ENCODE measurements around the gene ASIC3.

ASIC3 gene

DNA sequence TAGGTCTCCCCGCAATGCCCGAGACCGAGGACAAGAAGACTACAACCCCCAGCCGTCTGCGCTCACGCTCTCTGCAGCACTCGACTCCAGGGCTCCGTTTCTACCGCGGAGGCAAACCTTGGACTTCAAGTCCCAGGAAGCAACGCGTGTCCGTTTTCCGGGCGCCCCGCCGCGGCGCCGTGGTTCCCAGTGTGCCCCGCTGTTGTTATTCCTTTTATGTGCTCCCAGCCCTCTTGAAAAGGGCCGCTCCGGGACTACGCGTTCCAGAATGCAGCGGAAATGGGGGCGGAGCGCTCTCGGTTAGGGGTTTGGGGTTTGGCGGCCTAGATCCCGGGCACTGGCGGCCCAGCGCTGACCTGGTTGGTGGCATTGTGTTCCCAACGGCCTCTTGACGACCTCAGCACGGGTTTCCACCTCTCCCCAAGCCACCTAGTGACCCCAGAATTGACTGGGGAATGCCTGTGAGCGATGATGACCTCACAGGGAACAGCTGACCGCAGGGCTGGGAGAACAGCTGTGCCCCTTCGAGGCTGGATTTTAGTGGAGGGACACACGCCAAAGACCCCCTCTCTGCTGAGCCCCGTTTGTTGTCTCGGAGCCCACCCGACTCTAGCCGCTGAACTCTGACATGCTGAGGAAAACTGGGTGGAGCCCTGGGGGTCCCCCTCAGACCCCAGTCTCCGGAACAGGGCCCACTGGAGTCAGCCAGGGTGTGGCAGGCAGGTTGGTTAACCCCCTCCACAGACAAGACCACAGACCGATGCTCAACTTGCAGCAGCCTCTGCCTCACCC lies 9.9 kb downstream of the ASIC3 start:
- peak; percentile 100 for DNase-seq

DNA sequence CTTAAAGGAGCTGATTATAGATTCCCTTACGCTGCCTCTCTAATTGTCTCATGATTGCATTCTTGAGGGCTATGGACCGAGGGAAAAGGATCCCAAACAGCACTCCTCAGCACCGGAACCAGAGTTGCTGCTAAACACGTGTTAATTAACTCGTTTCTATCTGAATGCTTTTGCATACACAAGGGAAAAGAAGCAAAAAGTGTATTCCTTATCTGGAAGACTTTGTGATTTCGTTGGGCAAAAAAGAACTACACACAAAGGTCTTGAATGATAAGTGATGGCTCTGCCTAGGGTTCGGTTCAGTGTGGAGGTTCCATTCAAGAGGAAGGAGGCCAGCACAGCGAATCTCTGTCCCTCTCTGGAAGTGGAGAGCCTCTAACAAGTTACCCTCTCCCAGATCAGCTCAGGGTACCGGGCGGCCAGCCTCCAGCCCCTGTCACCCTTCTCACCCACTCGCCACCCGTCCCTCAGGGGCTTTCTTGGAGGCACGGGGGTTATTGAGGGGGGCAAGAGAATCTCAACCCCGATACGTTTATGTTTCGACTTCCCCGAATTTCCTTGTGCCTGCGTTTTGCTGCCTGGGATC lies 10.5 kb downstream of the ASIC3 start:
- peak; percentile 23 for DNase-seq

DNA sequence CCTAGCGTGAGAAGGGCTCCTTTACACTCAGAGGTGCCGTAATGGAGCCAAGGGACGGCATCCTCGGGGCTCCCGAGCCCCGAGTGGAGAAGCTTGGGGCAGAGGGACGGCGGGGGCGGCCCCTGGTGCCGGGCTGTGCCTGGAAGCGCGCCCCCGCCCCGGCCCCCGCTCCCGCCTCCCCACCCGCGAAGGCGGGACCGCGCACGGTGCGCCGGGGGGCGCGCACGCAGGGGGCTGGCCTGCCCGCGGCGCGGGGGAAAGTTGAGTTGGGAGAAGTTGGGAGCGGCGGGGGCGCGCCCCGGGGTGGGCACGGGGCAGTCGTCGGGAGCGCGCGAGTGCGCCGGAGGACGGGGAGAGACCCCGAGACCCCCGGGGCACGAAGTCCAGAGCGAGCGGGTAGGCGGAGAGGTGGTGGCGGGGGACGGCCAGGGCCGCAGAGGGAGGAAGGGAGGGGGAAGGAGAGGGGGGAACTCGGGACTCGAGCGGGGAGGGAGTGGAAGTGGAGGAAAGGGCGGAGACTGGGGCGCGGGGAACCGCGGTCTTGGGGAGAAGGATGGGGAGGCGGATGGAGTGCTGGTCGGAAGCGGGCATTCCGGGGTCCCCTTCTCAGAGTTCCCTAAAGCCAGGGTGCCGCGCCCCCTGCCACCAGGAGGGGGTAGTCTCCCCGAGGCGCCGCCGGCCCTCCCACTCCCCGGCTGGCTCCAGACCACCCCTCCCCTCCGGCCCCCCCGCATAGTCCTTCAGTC lies 11.2 kb downstream of the ASIC3 start, which contains the start of gene SLC4A2:
SLC4A2 (plus strand) TSS at position 223 of the 746 bp plus-strand sequence. CDS start 2,399 bp downstream, outside the sequence.
- peak; percentile 75 for DNase-seq

DNA sequence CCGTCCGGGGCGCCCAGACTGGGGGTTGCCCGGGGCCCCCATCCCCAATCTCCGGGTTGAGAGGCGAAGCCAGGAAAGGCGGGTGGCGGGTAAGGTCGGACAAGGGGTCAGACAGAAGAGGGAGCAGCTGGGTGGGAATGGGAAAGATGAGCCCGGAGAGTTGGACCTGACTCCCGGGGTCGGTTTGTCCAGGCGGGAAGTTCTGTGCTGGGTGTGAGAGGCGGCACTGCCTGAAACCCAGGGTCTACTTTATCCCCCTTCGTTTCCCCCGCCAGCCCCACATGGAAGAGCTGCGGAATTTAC lies 11.7 kb downstream of the ASIC3 start:
- no peak for DNase-seq

DNA sequence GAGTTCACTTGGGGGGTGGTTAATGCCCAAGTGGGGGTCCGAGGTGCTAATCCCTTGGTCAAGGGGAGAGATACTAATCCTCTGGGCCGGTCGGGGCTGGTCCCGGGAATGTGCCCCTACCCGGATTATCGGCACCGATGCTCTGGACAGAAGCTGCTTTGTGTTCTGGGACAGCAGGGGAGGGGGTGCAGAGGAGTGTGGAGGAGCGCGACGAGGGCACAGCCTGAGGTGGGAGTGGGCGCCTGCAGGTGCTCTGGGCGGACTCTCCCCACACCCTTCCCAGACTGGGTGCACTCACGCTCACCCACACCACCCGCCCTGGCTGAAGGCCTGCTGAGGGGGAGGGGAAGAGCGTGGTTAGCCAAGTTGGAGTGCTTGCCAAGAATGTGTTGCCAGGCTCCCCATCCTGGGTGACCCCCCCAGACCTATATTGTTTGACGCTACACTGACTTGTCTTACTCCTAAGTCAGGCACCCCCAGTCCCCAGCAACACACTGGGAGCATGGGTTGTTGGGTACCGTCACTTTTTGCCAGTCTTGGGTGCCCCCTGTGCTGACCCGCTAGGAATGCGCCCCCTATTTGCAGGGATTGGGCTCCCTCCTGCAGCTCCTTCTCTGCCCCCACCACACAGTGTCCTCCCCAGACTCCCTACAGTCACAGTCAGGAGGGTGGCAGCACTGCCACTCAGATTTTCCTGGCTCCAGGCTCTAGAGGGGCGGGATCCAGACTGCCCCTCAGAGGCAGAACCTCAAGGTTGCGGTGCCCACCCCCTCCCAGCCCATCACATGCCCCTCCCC lies 12.3 kb downstream of the ASIC3 start:
- DNase-seq: peak; percentile 37

DNA sequence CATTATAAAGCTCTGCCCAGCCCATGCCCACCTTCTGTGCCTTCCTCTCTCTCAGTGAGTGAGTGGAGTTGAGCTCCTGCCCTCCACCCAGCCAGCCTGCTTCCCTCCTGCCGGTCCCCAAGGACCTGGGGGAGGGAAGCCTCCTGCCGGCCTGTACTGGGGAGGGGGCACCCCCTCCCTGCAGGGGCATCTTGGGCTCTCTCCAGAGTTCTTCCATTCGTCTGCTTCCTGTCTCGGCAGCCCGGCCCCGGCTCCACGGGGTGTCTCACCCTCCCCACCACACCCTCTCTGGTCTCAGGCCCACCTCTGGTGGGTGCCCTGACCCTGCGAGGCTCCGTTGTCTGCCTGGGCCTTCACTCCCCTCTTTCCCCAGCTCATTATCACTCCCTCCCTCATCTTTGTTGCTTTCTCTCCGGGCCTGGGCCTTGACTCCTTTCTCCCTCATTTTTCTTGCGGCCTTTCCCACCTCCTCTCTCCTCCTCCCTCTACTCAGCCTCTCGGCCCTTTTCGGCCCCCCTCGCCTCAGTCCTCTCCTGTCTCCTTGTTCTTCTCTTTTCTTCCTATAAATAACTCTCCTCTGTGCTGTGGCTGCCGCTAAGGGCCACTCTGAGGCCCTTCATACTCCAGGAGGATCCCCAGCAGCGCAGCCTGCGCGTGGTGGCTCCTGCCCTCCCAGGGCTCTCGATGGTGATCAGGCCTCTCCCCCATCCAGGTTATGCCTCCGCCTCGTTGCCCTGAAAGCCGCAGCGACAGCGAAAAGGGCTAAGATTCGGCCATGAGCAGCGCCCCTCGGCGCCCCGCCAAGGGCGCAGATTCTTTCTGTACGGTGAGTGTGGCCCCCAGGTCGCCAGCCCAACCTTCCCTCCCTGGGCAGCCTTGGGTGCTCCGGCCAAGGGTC lies 13.1 kb downstream of the ASIC3 start:
- no peak for DNase-seq

DNA sequence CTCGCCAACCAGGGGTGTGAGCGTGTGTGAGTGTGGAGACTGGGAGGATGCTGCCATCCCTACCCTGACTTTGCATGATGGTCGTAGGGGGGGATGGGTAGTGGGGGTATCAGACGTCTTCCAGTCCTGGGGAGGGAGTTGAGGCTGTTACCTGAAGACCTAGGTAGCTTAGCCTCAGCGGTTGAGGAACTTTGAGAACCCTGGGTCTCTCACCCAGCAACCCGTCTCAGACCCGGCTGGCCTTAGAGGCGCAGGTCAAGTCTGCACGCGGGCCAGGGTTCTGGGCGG lies 13.7 kb downstream of the ASIC3 start:
- no peak for DNase-seq

DNA sequence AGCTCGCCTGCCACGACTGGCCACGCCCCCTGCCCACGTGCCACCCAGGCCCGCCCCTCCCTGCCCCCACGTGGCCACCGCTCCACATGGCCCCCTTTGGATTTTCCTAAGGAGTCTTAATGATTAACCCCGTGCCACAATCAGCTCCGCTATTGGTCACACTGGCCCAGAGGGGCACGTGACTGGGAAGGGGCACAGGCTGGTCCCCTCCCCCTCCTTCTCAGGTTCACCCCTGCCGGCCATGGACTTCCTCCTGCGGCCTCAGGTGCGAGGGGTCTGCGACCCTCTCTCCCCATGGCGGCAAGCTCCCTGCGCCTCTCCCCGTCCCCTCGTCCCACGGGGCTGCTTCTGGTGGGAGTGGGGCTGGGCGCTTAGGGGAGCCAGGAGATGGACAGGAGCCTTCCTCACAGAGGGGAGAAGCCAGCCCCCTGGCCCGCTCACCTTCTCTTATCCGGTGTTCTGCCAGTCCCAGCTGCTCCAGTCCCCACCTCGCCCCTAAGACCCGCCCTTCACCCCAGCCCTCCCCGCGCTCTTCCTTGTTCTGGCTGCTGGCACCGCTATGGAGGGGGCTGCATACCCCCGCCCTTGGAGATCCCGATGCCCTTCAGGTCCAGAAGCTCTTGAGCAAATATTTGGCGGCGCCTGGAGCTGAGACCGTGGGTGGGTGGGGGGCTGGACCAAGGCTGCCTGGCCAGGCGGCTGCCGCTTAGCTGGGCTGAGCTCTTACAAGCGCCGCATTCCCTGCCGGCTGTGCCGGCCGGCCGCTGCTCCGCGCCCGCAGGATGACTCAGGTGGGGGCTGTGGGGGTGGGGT lies 14.3 kb downstream of the ASIC3 start:
- DNase-seq: peak; percentile 67

DNA sequence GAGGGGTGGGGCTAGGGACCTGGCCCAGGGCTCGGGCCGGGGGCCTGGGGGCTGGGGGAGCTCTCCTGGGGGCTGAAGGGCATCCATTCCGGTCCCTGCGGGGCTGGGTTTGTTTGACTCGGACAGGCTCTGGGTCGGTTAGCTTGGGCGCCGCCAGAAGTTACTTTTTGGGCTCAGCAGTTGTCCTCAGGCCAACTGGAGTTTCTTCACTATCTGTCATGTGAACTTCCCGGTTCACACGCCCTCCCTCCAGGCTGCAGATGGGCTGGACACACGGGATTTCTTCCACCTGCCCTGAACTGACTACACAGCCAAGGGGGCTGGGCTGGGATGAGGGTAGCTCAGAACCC lies 14.9 kb downstream of the ASIC3 start:
- peak; percentile 58 for DNase-seq

DNA sequence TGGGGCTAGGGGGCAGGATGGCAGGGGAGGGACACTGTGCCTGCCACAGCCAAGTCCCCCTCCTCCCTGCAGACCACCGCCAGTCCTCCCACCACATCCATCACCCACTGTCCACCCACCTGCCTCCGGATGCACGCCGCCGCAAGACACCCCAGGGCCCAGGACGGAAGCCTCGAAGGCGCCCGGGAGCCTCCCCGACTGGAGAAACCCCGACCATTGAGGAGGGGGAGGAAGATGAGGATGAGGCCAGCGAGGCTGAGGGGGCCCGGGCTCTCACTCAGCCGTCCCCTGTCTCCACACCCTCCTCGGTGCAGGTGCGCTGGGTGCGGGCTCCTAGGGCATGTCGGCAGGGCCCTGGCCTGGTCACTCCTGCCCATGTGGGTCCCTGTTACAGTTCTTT lies 16.1 kb downstream of the ASIC3 start:
- DNase-seq: no peak

DNA sequence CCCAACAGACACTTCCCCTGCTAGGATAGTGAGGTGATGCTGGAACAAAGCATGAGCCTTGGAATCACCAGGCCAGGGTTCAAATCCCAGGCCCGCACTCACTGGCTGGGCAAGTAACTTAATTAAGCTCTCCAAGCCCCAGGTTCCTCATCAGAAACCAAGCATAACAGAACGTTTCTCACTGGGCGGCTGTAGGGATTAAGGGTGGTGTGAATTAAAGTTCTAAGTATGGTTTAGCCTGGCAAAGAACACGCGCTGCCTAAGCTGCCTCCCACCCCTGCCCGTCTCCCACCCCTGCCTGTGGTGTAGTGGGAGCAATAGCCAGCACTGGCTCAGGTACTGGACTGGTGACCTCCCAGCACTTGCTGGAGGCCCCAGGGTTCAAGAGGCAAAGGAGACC lies 16.7 kb downstream of the ASIC3 start:
- DNase-seq: no peak

DNA sequence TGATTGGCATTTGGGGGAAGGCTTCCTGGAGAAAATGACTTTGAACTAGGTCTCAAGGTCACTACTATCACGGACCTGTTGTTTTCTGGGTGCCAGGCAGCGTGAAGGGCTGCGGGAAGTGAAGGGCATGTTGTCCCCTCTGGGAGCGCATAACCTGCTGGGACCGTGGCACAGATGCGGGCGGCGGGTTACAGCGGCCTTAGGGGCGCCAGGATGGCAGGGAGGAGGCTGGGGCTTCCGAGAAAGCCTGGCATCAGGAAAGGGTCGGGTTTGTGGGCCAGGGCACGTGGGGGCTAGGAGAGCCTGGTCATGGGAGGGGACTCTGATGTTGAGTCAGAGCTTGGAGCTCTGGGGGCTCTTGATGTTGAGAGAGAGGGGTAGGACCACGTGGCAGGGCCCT lies 17.2 kb downstream of the ASIC3 start:
- no peak for DNase-seq

DNA sequence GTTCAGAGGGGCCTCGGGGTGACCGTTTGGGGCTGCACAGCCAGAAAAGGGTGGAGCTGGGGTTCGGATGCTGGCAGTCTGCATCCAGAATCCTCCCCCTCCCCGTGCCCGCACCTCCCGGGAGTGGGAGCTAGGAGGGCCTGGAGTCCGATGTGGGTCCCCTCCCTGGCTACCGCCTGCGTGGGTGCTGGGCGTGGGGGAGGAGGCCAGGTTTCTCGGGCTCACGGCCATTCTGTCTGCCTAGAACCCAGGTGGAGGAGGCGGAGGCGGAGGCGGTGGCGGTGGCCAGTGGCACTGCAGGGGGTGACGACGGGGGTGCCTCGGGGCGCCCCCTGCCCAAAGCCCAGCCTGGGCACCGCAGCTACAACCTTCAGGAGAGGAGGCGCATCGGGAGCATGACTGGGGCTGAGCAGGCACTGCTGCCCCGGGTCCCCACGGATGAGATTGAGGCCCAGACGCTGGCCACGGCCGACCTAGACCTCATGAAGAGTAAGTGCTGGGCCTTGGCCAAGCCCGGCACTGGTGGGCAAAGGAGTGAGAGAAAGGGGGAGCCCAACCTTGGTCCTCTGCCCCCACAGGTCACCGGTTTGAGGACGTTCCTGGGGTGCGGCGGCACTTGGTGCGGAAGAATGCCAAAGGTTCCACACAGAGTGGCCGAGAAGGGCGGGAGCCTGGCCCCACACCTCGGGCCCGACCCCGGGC lies 18.1 kb downstream of the ASIC3 start:
- DNase-seq: no peak

DNA sequence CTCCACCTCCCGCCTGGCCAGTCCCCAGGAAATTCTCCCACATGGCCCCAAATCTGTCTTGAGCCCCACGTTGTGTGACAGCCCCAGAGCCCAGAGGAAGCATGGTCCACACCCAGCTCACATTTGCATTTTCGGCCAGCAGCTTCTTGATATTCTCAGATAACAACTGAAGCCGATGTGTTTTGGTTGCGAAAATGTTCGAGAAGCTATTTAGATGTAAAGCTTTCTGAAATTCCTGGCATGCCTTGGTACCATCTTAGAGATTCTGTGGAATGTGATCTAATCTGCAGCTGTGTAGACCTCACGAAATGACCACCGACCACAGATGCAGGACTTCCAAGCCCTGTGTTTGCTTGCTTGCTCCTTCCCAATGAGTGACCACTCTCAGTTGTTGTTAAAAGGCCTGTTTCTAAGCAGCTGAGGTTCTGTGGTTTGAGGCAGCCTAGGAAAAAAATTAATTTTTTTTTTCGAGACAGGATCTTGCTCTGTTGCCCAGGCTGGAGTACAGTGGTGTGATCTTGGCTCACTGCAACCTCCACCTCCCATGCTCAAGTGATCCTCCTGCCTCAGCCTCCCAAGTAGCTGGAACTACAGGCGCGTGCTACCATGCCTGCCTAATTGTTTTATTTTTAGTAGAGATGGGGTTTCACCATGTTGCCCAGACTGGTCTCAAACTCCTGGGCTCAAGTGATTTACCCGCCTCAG lies 19.9 kb downstream of the ASIC3 start:
- DNase-seq: no peak

DNA sequence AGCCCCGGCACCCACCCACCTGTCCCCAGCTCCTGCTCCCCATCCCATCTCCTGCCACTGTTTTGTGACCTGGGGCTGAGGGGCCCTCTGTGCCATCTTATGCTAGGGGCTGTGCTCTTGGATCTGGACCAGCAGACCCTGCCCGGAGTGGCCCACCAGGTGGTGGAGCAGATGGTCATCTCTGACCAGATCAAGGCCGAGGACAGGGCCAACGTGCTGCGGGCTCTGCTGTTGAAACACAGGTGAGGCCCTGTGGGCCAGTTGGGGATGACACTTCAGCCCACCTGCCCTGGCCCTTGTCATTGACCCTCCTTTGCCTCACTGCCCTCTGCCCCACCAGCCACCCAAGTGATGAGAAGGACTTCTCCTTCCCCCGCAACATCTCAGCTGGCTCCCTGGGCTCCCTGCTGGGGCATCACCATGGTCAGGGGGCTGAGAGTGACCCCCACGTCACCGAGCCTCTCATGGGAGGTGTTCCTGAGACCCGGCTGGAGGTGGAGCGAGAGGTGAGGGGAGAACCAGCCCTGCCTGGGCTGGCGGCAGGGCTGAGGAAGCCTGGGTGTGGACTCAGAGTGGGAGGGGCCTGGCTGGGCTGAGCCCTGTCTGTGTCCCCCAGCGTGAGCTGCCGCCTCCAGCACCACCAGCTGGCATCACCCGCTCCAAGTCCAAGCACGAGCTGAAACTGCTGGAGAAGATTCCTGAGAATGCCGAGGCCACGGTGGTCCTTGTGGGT lies 21.7 kb downstream of the ASIC3 start:
- no peak for DNase-seq

DNA sequence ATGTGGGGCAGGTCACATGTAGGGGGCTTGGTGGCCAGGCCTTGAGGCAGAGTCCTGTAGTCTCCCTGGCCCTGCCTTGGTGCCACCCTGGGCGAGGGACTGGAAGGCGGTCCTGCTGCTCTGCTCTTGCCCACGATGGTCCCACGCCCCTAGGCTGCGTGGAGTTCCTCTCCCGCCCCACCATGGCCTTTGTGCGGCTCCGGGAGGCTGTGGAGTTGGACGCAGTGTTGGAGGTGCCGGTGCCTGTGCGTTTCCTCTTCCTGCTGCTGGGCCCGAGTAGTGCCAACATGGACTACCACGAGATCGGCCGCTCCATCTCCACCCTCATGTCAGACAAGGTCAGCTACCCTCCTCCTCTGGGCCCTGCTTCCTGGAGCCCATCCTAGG lies 22.2 kb downstream of the ASIC3 start:
- no peak for DNase-seq

DNA sequence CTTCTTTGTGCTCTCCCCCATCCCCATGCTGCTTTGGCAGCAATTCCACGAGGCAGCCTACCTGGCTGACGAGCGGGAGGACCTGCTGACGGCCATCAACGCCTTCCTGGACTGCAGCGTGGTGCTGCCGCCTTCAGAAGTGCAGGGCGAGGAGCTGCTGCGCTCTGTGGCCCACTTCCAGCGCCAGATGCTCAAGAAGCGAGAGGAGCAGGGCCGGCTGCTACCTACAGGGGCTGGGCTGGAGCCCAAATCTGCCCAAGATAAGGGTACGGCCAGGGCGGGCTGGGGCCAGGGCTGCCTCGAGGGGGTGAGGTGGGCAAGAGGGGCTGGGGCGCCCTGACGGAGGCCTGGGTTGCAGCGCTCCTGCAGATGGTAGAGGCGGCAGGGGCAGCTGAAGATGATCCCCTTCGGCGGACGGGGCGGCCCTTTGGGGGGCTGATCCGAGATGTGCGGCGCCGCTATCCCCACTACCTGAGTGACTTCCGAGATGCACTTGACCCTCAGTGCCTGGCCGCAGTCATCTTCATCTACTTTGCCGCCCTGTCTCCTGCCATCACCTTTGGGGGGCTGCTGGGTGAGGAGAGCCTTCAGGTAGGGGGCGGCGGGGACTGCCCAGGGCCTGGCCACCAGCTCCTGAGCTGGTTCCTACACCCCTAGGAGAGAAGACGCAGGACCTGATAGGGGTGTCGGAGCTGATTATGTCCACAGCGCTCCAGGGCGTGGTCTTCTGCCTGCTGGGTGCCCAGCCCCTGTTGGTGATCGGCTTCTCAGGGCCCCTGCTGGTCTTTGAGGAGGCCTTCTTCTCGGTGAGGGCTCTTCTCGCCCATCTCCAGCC lies 22.9 kb downstream of the ASIC3 start:
- DNase-seq: no peak

DNA sequence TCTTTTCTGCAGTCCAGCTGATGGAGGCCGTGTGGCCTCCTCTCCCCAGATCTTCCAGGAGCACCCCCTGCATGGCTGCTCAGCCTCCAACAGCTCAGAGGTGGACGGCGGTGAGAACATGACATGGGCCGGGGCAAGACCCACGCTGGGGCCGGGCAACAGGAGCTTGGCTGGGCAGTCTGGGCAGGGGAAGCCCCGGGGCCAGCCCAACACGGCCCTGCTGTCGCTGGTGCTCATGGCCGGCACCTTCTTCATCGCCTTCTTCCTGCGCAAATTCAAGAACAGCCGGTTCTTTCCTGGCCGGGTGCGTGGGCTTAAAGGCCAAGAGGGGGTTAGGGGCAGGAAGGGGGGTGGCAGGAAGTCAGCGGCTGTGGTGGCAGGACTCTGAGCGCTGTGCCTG lies 25.7 kb downstream of the ASIC3 start:
- DNase-seq: no peak
